ENCODE measurements around the gene SLC39A1.
"Not testable (repeated sequence)": the region's sequence is repeated elsewhere in the genome, so short reads cannot be mapped to it uniquely, and the experiment has no call there.

SLC39A1 gene

GRCh38 chr1:153963030-153963849 is at the start of gene SLC39A1:
TSS of gene SLC39A1 (minus strand) at chr1:153963537. CDS start at chr1:153962715, 822 bp downstream.
- peak within 1 kb of the TSS; percentile 93 for H3K27ac Mint-ChIP-seq
- peak within 1 kb of the TSS; percentile 91 for H3K4me3 Mint-ChIP-seq
- peaks cover 21% of the 10 kb centered on the region for H3K36me3 Mint-ChIP-seq (ENCODE audit: low read depth)
- peaks cover 77% of the 10 kb centered on the region for H3K4me1 Mint-ChIP-seq (ENCODE audit: low read depth)
- no peaks in the 10 kb centered on the region for H3K9me3 Mint-ChIP-seq
- H3K27me3 Mint-ChIP-seq = no peaks in the 10 kb centered on the region

GRCh38 chr1:154012543-154012942 is 49.2 kb upstream of the SLC39A1 start:
- not testable (repeated sequence) for H3K27me3 Mint-ChIP-seq; H3K4me1 Mint-ChIP-seq (ENCODE audit: low read depth); H3K27ac Mint-ChIP-seq; H3K9me3 Mint-ChIP-seq; H3K36me3 Mint-ChIP-seq (ENCODE audit: low read depth); H3K4me3 Mint-ChIP-seq

GRCh38 chr1:154012129-154012528 is 48.8 kb upstream of the SLC39A1 start:
- Mint-ChIP-seq H3K27me3 (no peaks in the 10 kb centered on the region), H3K4me3 (no peak overlapping the region), H3K36me3 (ENCODE audit: low read depth) (no peaks in the 10 kb centered on the region), H3K9me3 (no peaks in the 10 kb centered on the region), H3K27ac (no peak overlapping the region), H3K4me1 (ENCODE audit: low read depth) (no peaks in the 10 kb centered on the region)

GRCh38 chr1:154006136-154006535 is 42.8 kb upstream of the SLC39A1 start:
- no peaks in the 10 kb centered on the region for H3K36me3 Mint-ChIP-seq (ENCODE audit: low read depth)
- no peak overlapping the region for H3K27ac Mint-ChIP-seq
- no peak overlapping the region for H3K4me3 Mint-ChIP-seq
- H3K4me1 Mint-ChIP-seq (ENCODE audit: low read depth) = no peaks in the 10 kb centered on the region
- no peaks in the 10 kb centered on the region for H3K27me3 Mint-ChIP-seq
- H3K9me3 Mint-ChIP-seq = no peaks in the 10 kb centered on the region

GRCh38 chr1:154000420-154000819 is 37.1 kb upstream of the SLC39A1 start:
- Mint-ChIP-seq H3K27ac (no peak overlapping the region), H3K27me3 (no peaks in the 10 kb centered on the region), H3K36me3 (ENCODE audit: low read depth) (peaks cover 5% of the 10 kb centered on the region), H3K9me3 (no peaks in the 10 kb centered on the region), H3K4me1 (ENCODE audit: low read depth) (no peaks in the 10 kb centered on the region), H3K4me3 (no peak overlapping the region)

GRCh38 chr1:153996882-153997281 is 33.5 kb upstream of the SLC39A1 start:
- Mint-ChIP-seq H3K4me1 (ENCODE audit: low read depth) (peaks cover 15% of the 10 kb centered on the region), H3K36me3 (ENCODE audit: low read depth) (peaks cover 36% of the 10 kb centered on the region)
- H3K9me3 Mint-ChIP-seq, H3K27ac Mint-ChIP-seq, H3K27me3 Mint-ChIP-seq, H3K4me3 Mint-ChIP-seq: not testable (repeated sequence)

GRCh38 chr1:153995640-153996039 is 32.3 kb upstream of the SLC39A1 start:
- Mint-ChIP-seq H3K9me3 (no peaks in the 10 kb centered on the region), H3K4me3 (no peak overlapping the region), H3K4me1 (ENCODE audit: low read depth) (peaks cover 24% of the 10 kb centered on the region), H3K36me3 (ENCODE audit: low read depth) (peaks cover 48% of the 10 kb centered on the region), H3K27ac (peak overlapping the region; percentile 63), H3K27me3 (no peaks in the 10 kb centered on the region)

- no peaks in the 10 kb centered on the region for H3K27me3 Mint-ChIP-seq
- H3K4me1 Mint-ChIP-seq (ENCODE audit: low read depth) = peaks cover 29% of the 10 kb centered on the region
- H3K36me3 Mint-ChIP-seq (ENCODE audit: low read depth) = peaks cover 49% of the 10 kb centered on the region
- H3K27ac Mint-ChIP-seq = peak overlapping the region; percentile 63
- no peaks in the 10 kb centered on the region for H3K9me3 Mint-ChIP-seq
- no peak overlapping the region for H3K4me3 Mint-ChIP-seq
Observed at GRCh38 chr1:153995202-153995601, 31.9 kb upstream of the SLC39A1 start.

GRCh38 chr1:153991806-153992205 is 28.5 kb upstream of the SLC39A1 start:
- Mint-ChIP-seq H3K27me3 (no peaks in the 10 kb centered on the region), H3K36me3 (ENCODE audit: low read depth) (peaks cover 49% of the 10 kb centered on the region), H3K27ac (peak overlapping the region; percentile 99), H3K9me3 (no peaks in the 10 kb centered on the region), H3K4me3 (peak overlapping the region; percentile 98), H3K4me1 (ENCODE audit: low read depth) (peaks cover 42% of the 10 kb centered on the region)

GRCh38 chr1:153991151-153991630 is 27.9 kb upstream of the SLC39A1 start:
- Mint-ChIP-seq H3K27me3 (no peaks in the 10 kb centered on the region), H3K27ac (peak overlapping the region; percentile 99), H3K36me3 (ENCODE audit: low read depth) (peaks cover 49% of the 10 kb centered on the region), H3K4me3 (peak overlapping the region; percentile 98), H3K4me1 (ENCODE audit: low read depth) (peaks cover 48% of the 10 kb centered on the region), H3K9me3 (no peaks in the 10 kb centered on the region)

- Mint-ChIP-seq H3K36me3 (ENCODE audit: low read depth) (peaks cover 46% of the 10 kb centered on the region), H3K27ac (peak within 1 kb of the TSS; percentile 99), H3K27me3 (no peaks in the 10 kb centered on the region), H3K9me3 (no peaks in the 10 kb centered on the region), H3K4me3 (peak within 1 kb of the TSS; percentile 98), H3K4me1 (ENCODE audit: low read depth) (peaks cover 53% of the 10 kb centered on the region)
Observed at GRCh38 chr1:153990468-153991150, 27.3 kb upstream of the SLC39A1 start, which contains the start of gene RPS27. TSS of gene RPS27 (plus strand) at chr1:153990762. CDS start at chr1:153990797, 35 bp downstream.

- H3K27ac Mint-ChIP-seq = peak overlapping the region; percentile 84
- H3K4me1 Mint-ChIP-seq (ENCODE audit: low read depth) = peaks cover 59% of the 10 kb centered on the region
- H3K9me3 Mint-ChIP-seq = no peaks in the 10 kb centered on the region
- H3K27me3 Mint-ChIP-seq = no peaks in the 10 kb centered on the region
- peak overlapping the region; percentile 91 for H3K4me3 Mint-ChIP-seq
- H3K36me3 Mint-ChIP-seq (ENCODE audit: low read depth) = peaks cover 24% of the 10 kb centered on the region
Observed at GRCh38 chr1:153987621-153988020, 24.3 kb upstream of the SLC39A1 start.

GRCh38 chr1:153985941-153986761 is 22.8 kb upstream of the SLC39A1 start, which contains the start of gene RAB13:
TSS of gene RAB13 (minus strand) at chr1:153986339. CDS start at chr1:153986236, 103 bp downstream.
- Mint-ChIP-seq H3K4me1 (ENCODE audit: low read depth) (peaks cover 46% of the 10 kb centered on the region), H3K27ac (peak within 1 kb of the TSS; percentile 97), H3K4me3 (peak within 1 kb of the TSS; percentile 91), H3K9me3 (no peaks in the 10 kb centered on the region), H3K27me3 (no peaks in the 10 kb centered on the region), H3K36me3 (ENCODE audit: low read depth) (peaks cover 10% of the 10 kb centered on the region)

- peak overlapping the region; percentile 97 for H3K27ac Mint-ChIP-seq
- H3K4me1 Mint-ChIP-seq (ENCODE audit: low read depth) = peaks cover 42% of the 10 kb centered on the region
- H3K9me3 Mint-ChIP-seq = no peaks in the 10 kb centered on the region
- no peaks in the 10 kb centered on the region for H3K27me3 Mint-ChIP-seq
- peaks cover 4% of the 10 kb centered on the region for H3K36me3 Mint-ChIP-seq (ENCODE audit: low read depth)
- peak overlapping the region; percentile 91 for H3K4me3 Mint-ChIP-seq
Observed at GRCh38 chr1:153985341-153985912, 22.1 kb upstream of the SLC39A1 start.

Measured in stimulated activated naive CD8-positive, alpha-beta T cell treated with anti-CD3 and anti-CD28 coated beads, Interleukin-15, Interleukin-2, amounts not matched to agents 100 ng/mL and 50 ng/mL, for 24 hours (primary cell).